ENCODE measurements around the gene SLC24A5.

DNA sequence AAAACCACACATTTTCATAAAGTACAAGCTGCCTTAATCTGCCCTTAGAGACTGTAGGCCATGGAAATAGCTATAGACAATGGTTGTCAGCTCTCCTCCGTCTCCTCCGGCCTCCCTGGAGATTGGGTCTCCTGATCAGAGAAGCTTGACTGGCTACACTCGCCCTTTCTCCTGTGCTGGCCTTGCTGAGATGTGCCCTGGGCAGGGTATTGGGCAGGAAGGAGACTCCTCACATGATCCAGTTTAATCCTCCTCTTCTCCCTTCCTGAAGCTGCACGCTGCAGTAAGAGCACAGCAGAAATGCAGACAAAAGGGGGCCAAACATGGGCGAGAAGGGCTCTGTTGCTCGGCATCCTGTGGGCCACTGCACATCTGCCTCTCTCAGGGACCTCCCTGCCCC lies at the start of gene SLC24A5:
- TF ChIP-seq NFIC (IDR thresholded peaks at IDR 0.05) (no peak), FOXK2 (conservative IDR thresholded peaks at IDR 0.05 in 1 of 2, IDR thresholded peaks at IDR 0.05 in 1 of 2; ENCODE audit: low read depth in 2 of 2) (no peak), CTCF (IDR thresholded peaks at IDR 0.05 in 2 of 3, conservative IDR thresholded peaks at IDR 0.05 in 1 of 3; ENCODE audit: insufficient read depth in 2 of 3, low read depth in 1 of 3, low read length in 3 of 3) (no peak), HNRNPK (IDR thresholded peaks at IDR 0.05; ENCODE audit: low read depth, low read length, poor library complexity, severe bottlenecking) (no peak), TCF7L2 (IDR thresholded peaks at IDR 0.05; ENCODE audit: low read depth, low read length) (no peak)

Data from K562 (cell line).